ENCODE data around the gene CNTD1.

Gene CNTD1

GRCh38 chr17:42798383-42799380 is at the start of gene CNTD1, which contains the start of gene COA3:
TSS of gene CNTD1 (plus strand) at chr17:42798861. CDS start at chr17:42799068, 207 bp downstream.
TSS of gene COA3 (minus strand) at chr17:42798704. CDS start at chr17:42798681, 23 bp downstream.
- TF ChIP-seq, protein P1, sequence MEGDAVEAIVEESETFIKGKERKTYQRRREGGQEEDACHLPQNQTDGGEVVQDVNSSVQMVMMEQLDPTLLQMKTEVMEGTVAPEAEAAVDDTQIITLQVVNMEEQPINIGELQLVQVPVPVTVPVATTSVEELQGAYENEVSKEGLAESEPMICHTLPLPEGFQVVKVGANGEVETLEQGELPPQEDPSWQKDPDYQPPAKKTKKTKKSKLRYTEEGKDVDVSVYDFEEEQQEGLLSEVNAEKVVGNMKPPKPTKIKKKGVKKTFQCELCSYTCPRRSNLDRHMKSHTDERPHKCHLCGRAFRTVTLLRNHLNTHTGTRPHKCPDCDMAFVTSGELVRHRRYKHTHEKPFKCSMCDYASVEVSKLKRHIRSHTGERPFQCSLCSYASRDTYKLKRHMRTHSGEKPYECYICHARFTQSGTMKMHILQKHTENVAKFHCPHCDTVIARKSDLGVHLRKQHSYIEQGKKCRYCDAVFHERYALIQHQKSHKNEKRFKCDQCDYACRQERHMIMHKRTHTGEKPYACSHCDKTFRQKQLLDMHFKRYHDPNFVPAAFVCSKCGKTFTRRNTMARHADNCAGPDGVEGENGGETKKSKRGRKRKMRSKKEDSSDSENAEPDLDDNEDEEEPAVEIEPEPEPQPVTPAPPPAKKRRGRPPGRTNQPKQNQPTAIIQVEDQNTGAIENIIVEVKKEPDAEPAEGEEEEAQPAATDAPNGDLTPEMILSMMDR (IDR thresholded peaks at IDR 0.05): no peak

- TF ChIP-seq, protein P1 (IDR thresholded peaks at IDR 0.05): no peak
Observed at GRCh38 chr17:42748908-42749798, 49.5 kb upstream of the CNTD1 start.

GRCh38 chr17:42750739-42751344 is 47.8 kb upstream of the CNTD1 start:
- TF ChIP-seq, protein P1 (IDR thresholded peaks at IDR 0.05): no peak

DNA sequence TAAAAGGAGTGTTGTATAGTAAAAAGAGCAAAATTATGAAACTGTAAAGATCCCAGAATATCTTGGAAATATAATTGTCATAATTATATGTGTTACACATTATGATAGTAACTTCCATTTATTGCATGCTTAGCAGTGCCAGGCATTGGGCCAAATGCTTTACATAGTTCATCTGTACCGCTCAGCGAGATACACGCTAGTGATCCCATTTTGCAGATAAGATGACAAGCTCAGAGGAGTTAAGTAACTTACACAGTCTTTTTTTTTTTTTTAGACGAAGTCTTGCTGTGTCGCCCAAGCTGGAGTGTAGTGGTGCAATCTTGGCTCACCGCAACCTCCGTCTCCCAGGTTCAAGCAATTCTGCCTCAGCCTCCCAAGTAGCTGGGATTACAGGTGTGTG is 47.0 kb upstream of the CNTD1 start:
- TF ChIP-seq, protein P1 (IDR thresholded peaks at IDR 0.05): no peak

GRCh38 chr17:42754782-42755181 is 43.9 kb upstream of the CNTD1 start:
- TF ChIP-seq, protein P1 (IDR thresholded peaks at IDR 0.05): no peak

DNA sequence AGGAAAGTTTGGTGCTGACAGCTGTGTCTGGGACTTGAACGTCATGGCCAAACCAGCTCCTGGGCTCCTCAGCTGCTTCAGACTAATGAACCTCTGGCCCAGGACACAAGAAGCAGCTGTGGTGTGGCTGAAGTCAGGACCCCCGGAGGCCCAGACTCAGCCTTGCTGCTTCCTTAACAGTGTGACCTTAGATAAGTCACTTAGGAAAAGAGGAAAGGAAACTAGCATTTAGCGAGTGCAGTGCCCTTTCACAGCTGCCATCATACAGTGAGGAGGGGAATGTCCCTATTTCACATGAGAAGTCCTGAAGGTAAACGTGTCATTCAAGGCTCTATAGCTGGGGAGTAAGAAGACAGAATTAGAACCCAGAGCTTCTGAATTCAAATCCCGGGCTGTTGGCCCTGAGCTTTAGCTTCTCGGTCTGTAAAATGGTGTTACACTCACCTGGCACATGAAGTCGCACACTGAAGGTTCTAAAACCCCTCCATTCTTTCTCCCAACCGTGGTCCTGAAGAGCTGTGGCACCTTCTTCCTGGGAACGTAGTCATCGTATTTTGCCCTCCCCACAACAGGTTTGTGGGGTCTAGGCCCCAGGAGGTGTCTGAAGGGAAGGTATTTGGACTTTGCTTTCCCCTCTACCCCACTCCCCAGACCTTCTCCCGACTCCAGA is 38.5 kb upstream of the CNTD1 start:
- TF ChIP-seq, protein P1 (IDR thresholded peaks at IDR 0.05): no peak
